Loucy (cell line): ENCODE results near the gene GPI.

Experiments used
- H2AFZ ChIP-seq: fragments of 200-600 bp; sonication (generic); 2 replicates; pipeline ENCODE4 v1.6.0; 2016; ENCODE audit warnings: antibody characterized with exemption, mild to moderate bottlenecking, low read length, moderate library complexity
- H3F3A ChIP-seq: fragments of 200-600 bp; 2 replicates; pipeline ENCODE4 v1.6.0; 2016; ENCODE audit warnings: antibody characterized with exemption, low read depth, mild to moderate bottlenecking
- H3K27me3 ChIP-seq: fragments of 200-600 bp; sonication (generic); 2 replicates; pipeline ENCODE4 v1.6.1; 2014; ENCODE audit warnings: low read length, mild to moderate bottlenecking; ENCODE audit not compliant: insufficient read depth, poor library complexity, severe bottlenecking
- H3K36me3 ChIP-seq: fragments of 200-600 bp; sonication (generic); 2 replicates; pipeline ENCODE4 v1.6.1; 2016; ENCODE audit warnings: low read length; ENCODE audit not compliant: insufficient read depth
- H3K4me1 ChIP-seq: fragments of 200-600 bp; sonication (generic); 2 replicates; pipeline ENCODE4 v1.5.1; 2014; ENCODE audit warnings: low read length, mild to moderate bottlenecking; ENCODE audit not compliant: insufficient read depth, poor library complexity, severe bottlenecking
- H3K4me2 ChIP-seq: fragments of 200-600 bp; sonication (generic); 2 replicates; pipeline ENCODE4 v1.6.0; 2014; ENCODE audit warnings: antibody characterized with exemption, low read length, low read depth, mild to moderate bottlenecking; ENCODE audit not compliant: poor library complexity, severe bottlenecking
- H3K4me3 ChIP-seq: fragments of 200-600 bp; sonication (generic); 2 replicates; pipeline ENCODE4 v1.5.1; 2014; ENCODE audit warnings: low read length, mild to moderate bottlenecking, mixed read lengths; ENCODE audit not compliant: poor library complexity, severe bottlenecking
- H3K79me2 ChIP-seq: fragments of 200-600 bp; sonication (generic); 2 replicates; pipeline ENCODE4 v1.6.1; 2014; ENCODE audit warnings: low read length; ENCODE audit not compliant: insufficient read depth
- H3K9ac ChIP-seq: fragments of 200-600 bp; sonication (generic); 2 replicates; pipeline ENCODE4 v1.6.0; 2014; ENCODE audit warnings: mild to moderate bottlenecking, low read depth, low read length, moderate library complexity; ENCODE audit not compliant: poor library complexity, severe bottlenecking
- H3K9me2 ChIP-seq: fragments of 200-600 bp; sonication (generic); replicated peaks from 2 replicates; pipeline ENCODE4 v1.6.1; 2016; ENCODE audit warnings: low read depth, low read length, mixed read lengths
- H3K9me3 ChIP-seq: fragments of 200-600 bp; sonication (generic); 2 replicates; pipeline ENCODE4 v1.6.1; 2014; ENCODE audit warnings: mild to moderate bottlenecking, antibody characterized with exemption, low read length, low read depth; ENCODE audit not compliant: insufficient read depth
- H4K20me1 ChIP-seq: fragments of 200-600 bp; sonication (generic); 2 replicates; pipeline ENCODE4 v1.6.0; 2014; ENCODE audit warnings: antibody characterized with exemption, low read length, mild to moderate bottlenecking; ENCODE audit not compliant: insufficient read depth, poor library complexity, severe bottlenecking
- EZH2phosphoT487 ChIP-seq: fragments of 200-600 bp; IDR thresholded peaks from 2 replicates; pipeline ENCODE4 v1.6.1; 2018; ENCODE audit warnings: antibody characterized with exemption, mild to moderate bottlenecking, moderate library complexity, borderline replicate concordance
- TF ChIP-seq, protein P1 (sequence below): fragments of 200-600 bp; sonication (generic); conservative IDR thresholded peaks from 2 replicates; pipeline ENCODE4 v1.5.1; 2014; ENCODE audit warnings: mild to moderate bottlenecking, antibody characterized with exemption, low read length

Gene GPI

DNA sequence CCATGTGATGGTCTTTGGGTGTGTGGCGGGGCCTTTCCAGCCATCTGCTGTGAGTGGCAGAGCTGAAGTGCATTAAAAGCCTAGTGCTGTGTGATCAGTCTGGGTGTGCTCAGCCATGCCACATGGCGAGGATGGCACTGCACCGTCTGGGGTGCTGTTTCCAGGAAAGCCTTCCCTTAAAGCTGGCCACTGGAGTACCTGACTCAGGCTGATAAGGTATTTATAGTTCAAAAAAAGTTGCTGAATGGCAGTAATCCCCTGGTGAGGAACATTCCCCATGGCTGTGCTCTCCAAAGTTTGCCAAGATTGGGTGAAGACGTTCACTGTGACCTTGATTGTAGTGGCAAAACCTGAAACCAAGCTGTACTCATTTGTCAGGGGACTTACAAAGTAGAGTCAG, 6.0 kb downstream of the GPI start:
- H3K4me1 ChIP-seq = peaks cover 39% of the 10 kb centered on the region
- TF ChIP-seq EZH2phosphoT487 = no peak
- TF ChIP-seq, protein P1, sequence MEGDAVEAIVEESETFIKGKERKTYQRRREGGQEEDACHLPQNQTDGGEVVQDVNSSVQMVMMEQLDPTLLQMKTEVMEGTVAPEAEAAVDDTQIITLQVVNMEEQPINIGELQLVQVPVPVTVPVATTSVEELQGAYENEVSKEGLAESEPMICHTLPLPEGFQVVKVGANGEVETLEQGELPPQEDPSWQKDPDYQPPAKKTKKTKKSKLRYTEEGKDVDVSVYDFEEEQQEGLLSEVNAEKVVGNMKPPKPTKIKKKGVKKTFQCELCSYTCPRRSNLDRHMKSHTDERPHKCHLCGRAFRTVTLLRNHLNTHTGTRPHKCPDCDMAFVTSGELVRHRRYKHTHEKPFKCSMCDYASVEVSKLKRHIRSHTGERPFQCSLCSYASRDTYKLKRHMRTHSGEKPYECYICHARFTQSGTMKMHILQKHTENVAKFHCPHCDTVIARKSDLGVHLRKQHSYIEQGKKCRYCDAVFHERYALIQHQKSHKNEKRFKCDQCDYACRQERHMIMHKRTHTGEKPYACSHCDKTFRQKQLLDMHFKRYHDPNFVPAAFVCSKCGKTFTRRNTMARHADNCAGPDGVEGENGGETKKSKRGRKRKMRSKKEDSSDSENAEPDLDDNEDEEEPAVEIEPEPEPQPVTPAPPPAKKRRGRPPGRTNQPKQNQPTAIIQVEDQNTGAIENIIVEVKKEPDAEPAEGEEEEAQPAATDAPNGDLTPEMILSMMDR = no peak
- no peaks in the 10 kb centered on the region for H3K9me2 ChIP-seq
- no peak overlapping the region for H2AFZ ChIP-seq
- no peak overlapping the region for H3K9ac ChIP-seq
- peak overlapping the region; percentile 25 for H3K4me2 ChIP-seq
- peaks cover 57% of the 10 kb centered on the region; the same call in 1 of the 2 replicates for H3K36me3 ChIP-seq
- H3F3A ChIP-seq = no peaks in the 10 kb centered on the region
- H3K4me3 ChIP-seq = peak overlapping the region; percentile 10
- H4K20me1 ChIP-seq = peaks cover 49% of the 10 kb centered on the region
- H3K27me3 ChIP-seq = no peaks in the 10 kb centered on the region
- no peaks in the 10 kb centered on the region for H3K9me3 ChIP-seq
- H3K79me2 ChIP-seq = peaks cover 86% of the 10 kb centered on the region

DNA sequence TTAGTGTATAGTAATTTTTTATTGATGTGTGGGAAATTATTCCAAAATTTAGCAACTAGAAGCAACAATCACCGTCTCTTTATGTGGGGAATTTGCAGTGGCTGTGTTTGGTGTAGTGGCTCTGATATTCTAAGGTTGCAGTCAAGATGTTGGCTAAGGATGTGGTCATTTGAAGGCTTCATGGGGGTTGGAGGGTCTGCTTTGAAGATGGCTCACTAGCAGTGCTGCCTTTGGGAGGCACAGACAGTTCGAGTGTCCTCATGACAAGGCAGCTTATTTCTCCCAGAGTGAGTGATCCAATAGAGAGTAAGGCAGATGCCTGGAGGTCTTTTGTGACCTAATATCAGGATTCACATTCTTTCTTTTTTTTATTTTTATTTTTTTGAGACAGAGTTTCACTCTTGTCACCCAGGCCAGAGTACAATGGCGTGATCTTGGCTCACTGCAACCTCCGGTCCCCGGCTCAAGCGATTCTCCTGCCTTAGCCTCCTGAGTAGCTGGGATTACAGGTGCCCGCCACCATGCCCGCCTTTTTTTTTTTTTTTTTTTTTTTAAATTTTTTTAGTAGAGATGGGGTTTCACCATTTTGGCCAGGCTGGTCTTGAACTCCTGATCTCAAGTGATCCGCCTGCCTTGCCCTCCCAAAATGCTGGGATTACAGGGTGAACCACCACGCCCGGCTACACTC, 8.7 kb downstream of the GPI start:
- H3K4me2 ChIP-seq = peak overlapping the region; percentile 20
- peaks cover 59% of the 10 kb centered on the region; the same call in 1 of the 2 replicates for H3K79me2 ChIP-seq
- no peak overlapping the region for H3K4me3 ChIP-seq
- H3K9me3 ChIP-seq = no peaks in the 10 kb centered on the region
- H3K36me3 ChIP-seq = peaks cover 59% of the 10 kb centered on the region; the same call in 1 of the 2 replicates
- H3K9me2 ChIP-seq = no peaks in the 10 kb centered on the region
- no peak for TF ChIP-seq EZH2phosphoT487
- H3K4me1 ChIP-seq = peaks cover 13% of the 10 kb centered on the region
- no peak overlapping the region for H2AFZ ChIP-seq
- H3K9ac ChIP-seq = no peak overlapping the region
- H4K20me1 ChIP-seq = peaks cover 22% of the 10 kb centered on the region
- H3K27me3 ChIP-seq = no peaks in the 10 kb centered on the region
- no peaks in the 10 kb centered on the region for H3F3A ChIP-seq

DNA sequence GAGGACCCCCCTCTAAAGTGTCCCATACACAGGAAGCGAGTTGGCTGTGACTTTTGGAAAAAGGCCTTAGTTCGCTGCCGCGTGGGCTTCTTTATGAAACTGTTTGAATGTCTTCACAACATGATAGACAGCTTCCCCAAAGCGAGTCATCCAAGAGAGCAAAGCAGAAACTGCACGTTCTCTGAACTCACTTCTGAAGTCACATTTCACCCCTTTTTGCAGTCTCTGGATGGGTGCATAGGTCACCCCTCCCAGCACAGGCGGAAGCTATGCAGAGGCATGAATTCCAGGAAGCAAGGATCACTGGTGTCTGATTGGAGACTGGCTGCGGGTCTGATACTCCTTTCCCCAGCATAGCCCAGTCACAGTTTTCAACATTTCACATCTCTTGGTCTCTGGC, 10.6 kb downstream of the GPI start:
- H2AFZ ChIP-seq = no peak overlapping the region
- H3K4me2 ChIP-seq = no peak overlapping the region
- H3K36me3 ChIP-seq = peaks cover 63% of the 10 kb centered on the region; the same call in 1 of the 2 replicates
- H3K4me1 ChIP-seq = peaks cover 5% of the 10 kb centered on the region
- TF ChIP-seq, protein P1 = no peak
- TF ChIP-seq EZH2phosphoT487 = no peak
- H3K4me3 ChIP-seq = no peak overlapping the region
- no peaks in the 10 kb centered on the region for H3K9me3 ChIP-seq
- peaks cover 11% of the 10 kb centered on the region for H4K20me1 ChIP-seq
- no peak overlapping the region for H3K9ac ChIP-seq
- H3K9me2 ChIP-seq = no peaks in the 10 kb centered on the region
- H3K27me3 ChIP-seq = no peaks in the 10 kb centered on the region
- no peaks in the 10 kb centered on the region for H3F3A ChIP-seq
- peaks cover 40% of the 10 kb centered on the region; the same call in 1 of the 2 replicates for H3K79me2 ChIP-seq
